GM19397 (cell line): ENCODE measurements around the gene GNMT.

Experiments
- ATAC-seq: cut with Tn5 transposase; IDR thresholded peaks from one replicate; pipeline ENCODE4 v1.9.1; 2021; ENCODE audit warnings: mild to moderate bottlenecking, moderate library complexity; ENCODE audit not compliant: unreplicated experiment

GNMT gene

DNA sequence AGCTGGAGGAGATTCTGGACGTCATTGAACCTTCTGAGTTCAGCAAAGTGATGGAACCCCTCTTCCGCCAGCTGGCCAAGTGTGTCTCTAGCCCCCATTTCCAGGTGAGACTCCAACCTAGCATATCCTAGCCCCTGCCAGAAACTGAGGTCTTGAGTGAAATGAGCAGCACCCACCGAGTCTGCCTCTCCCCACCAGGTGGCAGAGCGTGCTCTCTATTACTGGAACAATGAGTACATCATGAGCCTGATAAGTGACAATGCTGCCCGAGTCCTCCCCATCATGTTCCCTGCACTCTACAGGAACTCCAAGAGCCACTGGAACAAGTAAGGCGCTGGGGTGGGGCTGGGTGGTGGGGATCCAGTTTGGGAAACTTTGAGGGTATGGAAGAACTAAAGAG lies 48.6 kb downstream of the GNMT start:
- ATAC-seq: no peak

- no peak for ATAC-seq
Observed at GRCh38 chr6:43011207-43011606, 50.7 kb downstream of the GNMT start.

GRCh38 chr6:43012364-43012763 lies 51.8 kb downstream of the GNMT start:
- no peak for ATAC-seq

GRCh38 chr6:43013097-43013842 lies 52.7 kb downstream of the GNMT start:
- peak; percentile 0 for ATAC-seq
